ENCODE results near the gene RAB11FIP5.
"Not testable (repeated sequence)": the region's sequence is repeated elsewhere in the genome, so short reads cannot be mapped to it uniquely, and the experiment has no call there.

Gene RAB11FIP5

DNA sequence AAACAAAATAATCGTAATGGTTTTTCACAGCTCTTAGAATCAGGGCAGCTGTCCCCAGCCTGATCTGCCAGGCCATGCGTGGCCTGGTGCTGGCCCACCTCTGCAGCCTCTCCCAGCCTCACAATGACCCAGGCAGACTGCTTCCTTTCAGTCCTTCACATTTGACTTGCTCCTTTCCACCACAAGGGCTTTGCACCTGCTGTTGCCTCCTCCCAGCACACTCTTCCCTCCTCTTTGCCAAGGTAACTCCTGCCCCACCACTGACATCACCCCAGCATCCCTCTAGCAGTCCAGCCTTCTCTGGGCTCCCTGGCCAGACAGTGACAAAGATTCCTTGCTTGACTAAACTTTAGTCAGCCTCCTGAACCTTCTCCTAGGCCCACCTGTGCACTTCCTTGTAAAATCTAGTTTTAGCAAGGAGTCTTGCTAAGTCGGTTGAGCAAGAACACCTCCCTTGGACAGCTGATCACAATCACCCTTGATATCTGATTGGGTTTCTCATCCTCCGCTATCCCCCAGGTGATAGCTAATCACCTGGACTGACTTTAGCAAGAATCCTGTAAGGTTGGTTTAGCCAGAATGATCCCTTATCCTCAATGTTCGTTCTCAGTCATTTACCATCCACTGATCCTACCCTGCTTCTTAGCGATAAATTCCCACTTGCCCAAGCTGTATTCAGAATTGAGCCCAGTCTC lies 16.2 kb upstream of the RAB11FIP5 start:
- Histone ChIP-seq H3K79me2 (ENCODE audit: control insufficient read depth, insufficient read depth, low read length, unreplicated experiment) (no peaks in the 10 kb centered on the region), H3K36me3 (ENCODE audit: insufficient read depth, low read length) (no peaks in the 10 kb centered on the region), H3K4me1 (ENCODE audit: control insufficient read depth, insufficient read depth, low read length, unreplicated experiment) (peaks cover 6% of the 10 kb centered on the region)

DNA sequence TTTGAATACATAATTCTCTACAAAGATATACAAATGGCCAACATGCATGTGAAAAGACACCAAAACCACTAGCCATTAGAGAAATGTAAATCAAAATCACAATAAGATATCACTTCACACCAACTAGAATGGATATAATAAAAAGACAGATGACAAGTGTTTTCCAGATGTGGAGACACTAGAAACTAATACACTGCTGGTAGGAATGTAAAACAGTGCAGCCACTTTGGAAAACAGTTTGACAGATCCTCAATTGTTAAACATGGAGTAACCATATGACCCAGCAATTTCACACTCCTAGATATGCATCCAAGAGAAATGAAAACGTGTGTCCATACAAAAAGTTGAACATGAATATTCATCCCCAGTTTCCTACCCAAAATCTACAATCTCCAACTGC lies 9.8 kb upstream of the RAB11FIP5 start:
- no peak overlapping the region for H3K27ac ChIP-seq (ENCODE audit: low read depth, low read length)

More for the DNA sequence above, 16.2 kb upstream of the RAB11FIP5 start:
- Histone ChIP-seq H3K27me3 (ENCODE audit: insufficient read depth, low read length) (no peaks in the 10 kb centered on the region), H2AFZ (ENCODE audit: low read length, unreplicated experiment) (no peak overlapping the region), H3K4me3 (ENCODE audit: low read depth, low read length) (no peak overlapping the region), H3K27ac (ENCODE audit: low read depth, low read length) (no peak overlapping the region)

DNA sequence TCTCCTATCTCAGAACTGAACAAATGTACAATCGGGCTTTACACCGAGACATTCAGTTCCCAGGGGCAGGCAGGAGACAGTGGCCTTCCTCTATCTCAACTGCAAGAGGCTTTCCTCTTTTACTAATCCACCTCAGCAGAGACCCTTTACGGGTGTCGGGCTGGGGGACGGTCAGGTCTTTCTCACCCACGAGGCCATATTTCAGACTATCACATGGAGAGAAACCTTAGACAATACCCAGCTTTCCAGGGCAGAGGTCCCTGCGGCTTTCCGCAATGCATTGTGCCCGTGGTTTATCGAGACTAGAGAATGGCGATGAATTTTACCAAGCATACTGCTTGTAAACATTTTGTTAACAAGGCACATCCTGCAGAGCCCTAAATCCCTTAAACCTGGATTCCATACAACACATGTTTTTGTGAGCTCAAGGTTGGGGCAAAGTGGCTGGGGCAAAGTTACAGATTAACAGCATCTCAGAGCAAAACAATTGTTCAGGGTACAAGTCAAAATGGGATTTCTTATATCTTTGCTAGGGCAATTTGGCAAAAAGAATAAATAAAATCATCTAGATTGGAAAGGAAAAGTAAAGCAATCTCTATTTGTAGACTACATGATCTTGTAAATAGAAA lies 7.0 kb upstream of the RAB11FIP5 start:
- H3K4me1 ChIP-seq (ENCODE audit: control insufficient read depth, insufficient read depth, low read length, unreplicated experiment): peaks cover 10% of the 10 kb centered on the region
- not testable (repeated sequence) for H3K27ac ChIP-seq (ENCODE audit: low read depth, low read length); H2AFZ ChIP-seq (ENCODE audit: low read length, unreplicated experiment); H3K36me3 ChIP-seq (ENCODE audit: insufficient read depth, low read length); H3K79me2 ChIP-seq (ENCODE audit: control insufficient read depth, insufficient read depth, low read length, unreplicated experiment); H3K4me3 ChIP-seq (ENCODE audit: low read depth, low read length); H3K27me3 ChIP-seq (ENCODE audit: insufficient read depth, low read length)

More for the DNA sequence above, 9.8 kb upstream of the RAB11FIP5 start:
- Histone ChIP-seq H3K36me3 (ENCODE audit: insufficient read depth, low read length) (no peaks in the 10 kb centered on the region), H2AFZ (ENCODE audit: low read length, unreplicated experiment) (no peak overlapping the region), H3K27me3 (ENCODE audit: insufficient read depth, low read length) (0 out of 2 replicates have a peak, but pooled peaks cover 5% of the 10 kb centered on the region), H3K4me3 (ENCODE audit: low read depth, low read length) (no peak overlapping the region), H3K4me1 (ENCODE audit: control insufficient read depth, insufficient read depth, low read length, unreplicated experiment) (peaks cover 2% of the 10 kb centered on the region), H3K79me2 (ENCODE audit: control insufficient read depth, insufficient read depth, low read length, unreplicated experiment) (no peaks in the 10 kb centered on the region)

DNA sequence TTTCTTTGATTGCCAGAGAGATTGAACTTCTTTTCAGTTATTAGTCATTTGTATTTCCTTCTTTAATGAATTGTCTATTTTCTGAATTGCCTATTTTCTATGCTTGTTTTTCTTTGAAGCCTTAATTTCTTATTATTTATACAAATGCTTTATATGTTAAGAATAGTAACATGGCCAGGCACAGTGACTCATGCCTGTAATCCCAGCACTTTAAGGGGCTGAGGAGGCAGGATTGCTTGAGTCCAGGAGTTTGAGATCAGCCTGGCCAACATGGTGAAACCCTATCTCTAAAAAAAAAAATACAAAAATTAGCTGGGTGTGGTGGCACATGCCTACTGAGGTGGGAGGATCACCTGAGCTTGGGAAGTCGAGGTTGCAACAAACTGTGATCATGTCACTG lies 4.7 kb upstream of the RAB11FIP5 start:
- Histone ChIP-seq H3K27me3 (ENCODE audit: insufficient read depth, low read length) (no peaks in the 10 kb centered on the region), H3K4me1 (ENCODE audit: control insufficient read depth, insufficient read depth, low read length, unreplicated experiment) (peaks cover 16% of the 10 kb centered on the region), H2AFZ (ENCODE audit: low read length, unreplicated experiment) (no peak overlapping the region), H3K4me3 (ENCODE audit: low read depth, low read length) (no peak overlapping the region), H3K79me2 (ENCODE audit: control insufficient read depth, insufficient read depth, low read length, unreplicated experiment) (peaks cover 2% of the 10 kb centered on the region), H3K27ac (ENCODE audit: low read depth, low read length) (no peak overlapping the region), H3K36me3 (ENCODE audit: insufficient read depth, low read length) (no peaks in the 10 kb centered on the region)

DNA sequence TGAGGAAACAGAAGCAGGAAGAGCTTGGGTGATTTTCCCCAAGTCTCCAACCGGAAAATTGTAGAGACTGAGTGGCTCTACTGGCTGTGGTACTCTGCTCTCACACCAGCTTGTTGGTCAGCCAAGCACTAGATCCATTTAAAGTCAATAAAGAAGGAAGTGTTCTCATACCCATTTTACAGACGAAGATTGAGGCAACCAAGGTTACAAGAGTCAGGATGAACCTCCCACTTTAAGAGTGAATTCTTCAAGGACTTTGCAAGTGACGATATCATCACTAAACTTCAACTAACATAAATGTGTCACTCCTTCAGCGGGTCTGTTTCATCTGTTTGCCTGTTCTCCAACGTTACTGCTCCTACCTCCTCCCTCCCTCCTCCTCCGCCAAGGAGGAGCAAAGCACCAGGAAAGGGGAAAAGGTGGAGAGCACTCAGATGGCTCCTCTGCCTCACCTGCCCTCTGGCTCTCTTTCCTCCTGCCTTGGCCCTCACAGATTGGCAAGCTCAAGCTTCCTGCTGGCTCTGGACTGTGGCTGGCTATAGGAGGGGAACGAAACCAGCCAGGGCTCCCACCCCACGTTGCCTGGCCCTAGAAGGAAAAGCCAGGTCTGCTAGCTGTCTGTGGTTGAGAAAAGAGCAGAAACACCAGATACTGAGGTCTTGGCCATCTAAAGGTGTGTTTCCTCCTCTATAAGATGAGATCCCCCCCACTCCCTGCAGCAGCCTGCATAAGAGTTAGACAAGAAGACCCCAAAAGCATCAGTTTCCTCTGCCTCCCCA lies 3.6 kb upstream of the RAB11FIP5 start:
- Histone ChIP-seq H3K4me1 (ENCODE audit: control insufficient read depth, insufficient read depth, low read length, unreplicated experiment) (peaks cover 16% of the 10 kb centered on the region), H3K27ac (ENCODE audit: low read depth, low read length) (no peak overlapping the region), H2AFZ (ENCODE audit: low read length, unreplicated experiment) (no peak overlapping the region), H3K27me3 (ENCODE audit: insufficient read depth, low read length) (no peaks in the 10 kb centered on the region), H3K79me2 (ENCODE audit: control insufficient read depth, insufficient read depth, low read length, unreplicated experiment) (peaks cover 12% of the 10 kb centered on the region), H3K4me3 (ENCODE audit: low read depth, low read length) (no peak overlapping the region), H3K36me3 (ENCODE audit: insufficient read depth, low read length) (no peaks in the 10 kb centered on the region)

DNA sequence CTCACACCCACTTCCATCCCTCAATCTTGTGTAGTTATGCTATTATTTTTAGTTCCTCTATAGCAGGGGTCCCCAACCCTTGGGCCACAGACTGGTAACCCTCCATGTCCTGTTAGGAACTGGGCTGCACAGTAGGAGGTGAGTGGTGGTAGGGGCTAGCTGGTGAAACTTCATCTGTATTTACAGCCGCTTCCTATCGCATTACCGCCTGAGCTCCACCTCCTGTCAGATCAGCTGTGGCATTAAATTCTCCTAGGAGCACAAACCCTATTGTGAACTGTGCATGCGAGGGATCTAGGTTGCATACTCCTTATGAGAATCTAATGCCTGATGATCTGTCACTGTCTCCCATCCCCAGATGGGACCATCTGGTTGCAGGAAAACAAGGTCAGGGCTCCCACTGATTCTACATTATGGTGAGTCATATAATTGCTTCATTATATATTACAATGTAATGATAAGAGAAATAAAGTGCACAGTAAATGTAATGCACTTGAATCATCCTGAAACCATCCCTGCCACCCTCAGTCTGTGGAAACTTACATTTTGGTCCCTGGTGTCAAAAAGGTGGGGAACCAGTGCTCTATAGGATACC lies 1.6 kb upstream of the RAB11FIP5 start:
- Histone ChIP-seq H3K4me3 (ENCODE audit: low read depth, low read length) (peak overlapping the region; percentile 15; the same call in 1 of the 2 replicates), H3K79me2 (ENCODE audit: control insufficient read depth, insufficient read depth, low read length, unreplicated experiment) (peaks cover 32% of the 10 kb centered on the region), H3K36me3 (ENCODE audit: insufficient read depth, low read length) (no peaks in the 10 kb centered on the region), H2AFZ (ENCODE audit: low read length, unreplicated experiment) (no peak overlapping the region), H3K27me3 (ENCODE audit: insufficient read depth, low read length) (no peaks in the 10 kb centered on the region), H3K4me1 (ENCODE audit: control insufficient read depth, insufficient read depth, low read length, unreplicated experiment) (peaks cover 28% of the 10 kb centered on the region), H3K27ac (ENCODE audit: low read depth, low read length) (peak overlapping the region; percentile 88)

DNA sequence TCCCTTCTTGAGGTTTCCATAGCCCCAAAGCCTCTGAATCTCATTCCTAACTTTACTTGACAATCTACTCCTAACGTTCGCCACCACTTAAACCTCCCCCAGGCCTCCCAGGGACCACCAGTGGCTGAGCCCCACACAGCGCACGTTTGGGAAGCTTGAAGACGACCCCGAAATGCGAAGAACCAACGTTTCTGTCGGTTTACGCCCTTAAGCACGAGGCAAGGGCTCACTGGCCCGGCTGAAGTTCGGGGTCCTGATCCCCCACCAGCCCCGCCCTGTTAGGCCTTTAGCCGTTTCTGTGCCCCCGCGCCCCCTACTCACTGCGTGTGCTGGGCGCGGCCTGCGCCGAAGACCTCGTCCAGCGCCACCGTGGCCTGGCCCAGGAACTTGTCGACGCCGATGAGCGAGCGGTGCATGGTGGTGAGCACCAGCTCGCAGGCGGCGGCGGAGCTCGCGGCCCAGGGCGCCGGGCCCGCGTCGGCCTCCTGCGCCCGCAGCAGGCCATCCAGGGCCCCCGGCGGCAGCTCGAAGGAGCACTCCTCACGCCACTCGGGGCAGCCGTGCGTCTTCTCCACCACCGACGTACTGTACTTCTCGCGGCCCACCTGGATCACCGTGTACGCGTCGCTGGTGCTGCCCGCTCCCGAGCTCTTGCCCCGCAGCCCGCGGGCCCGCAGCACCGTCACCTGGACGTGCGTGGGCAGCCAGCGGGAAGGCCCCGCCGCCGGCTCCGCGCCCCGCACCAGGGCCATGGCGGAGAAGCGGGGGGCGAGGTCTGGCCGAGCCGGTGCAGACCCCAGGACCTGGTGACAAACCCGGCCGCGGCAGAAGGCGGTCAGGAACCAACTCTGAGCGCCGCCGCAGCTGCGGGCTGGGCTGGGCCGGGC lies 479 bp downstream of the RAB11FIP5 start:
- Histone ChIP-seq H3K79me2 (ENCODE audit: control insufficient read depth, insufficient read depth, low read length, unreplicated experiment) (peaks cover 53% of the 10 kb centered on the region), H3K27me3 (ENCODE audit: insufficient read depth, low read length) (no peaks in the 10 kb centered on the region), H3K4me1 (ENCODE audit: control insufficient read depth, insufficient read depth, low read length, unreplicated experiment) (peaks cover 33% of the 10 kb centered on the region), H3K4me3 (ENCODE audit: low read depth, low read length) (peak overlapping the region; percentile 96), H3K36me3 (ENCODE audit: insufficient read depth, low read length) (no peaks in the 10 kb centered on the region), H3K27ac (ENCODE audit: low read depth, low read length) (peak overlapping the region; percentile 80), H2AFZ (ENCODE audit: low read length, unreplicated experiment) (peak overlapping the region; percentile 55)

DNA sequence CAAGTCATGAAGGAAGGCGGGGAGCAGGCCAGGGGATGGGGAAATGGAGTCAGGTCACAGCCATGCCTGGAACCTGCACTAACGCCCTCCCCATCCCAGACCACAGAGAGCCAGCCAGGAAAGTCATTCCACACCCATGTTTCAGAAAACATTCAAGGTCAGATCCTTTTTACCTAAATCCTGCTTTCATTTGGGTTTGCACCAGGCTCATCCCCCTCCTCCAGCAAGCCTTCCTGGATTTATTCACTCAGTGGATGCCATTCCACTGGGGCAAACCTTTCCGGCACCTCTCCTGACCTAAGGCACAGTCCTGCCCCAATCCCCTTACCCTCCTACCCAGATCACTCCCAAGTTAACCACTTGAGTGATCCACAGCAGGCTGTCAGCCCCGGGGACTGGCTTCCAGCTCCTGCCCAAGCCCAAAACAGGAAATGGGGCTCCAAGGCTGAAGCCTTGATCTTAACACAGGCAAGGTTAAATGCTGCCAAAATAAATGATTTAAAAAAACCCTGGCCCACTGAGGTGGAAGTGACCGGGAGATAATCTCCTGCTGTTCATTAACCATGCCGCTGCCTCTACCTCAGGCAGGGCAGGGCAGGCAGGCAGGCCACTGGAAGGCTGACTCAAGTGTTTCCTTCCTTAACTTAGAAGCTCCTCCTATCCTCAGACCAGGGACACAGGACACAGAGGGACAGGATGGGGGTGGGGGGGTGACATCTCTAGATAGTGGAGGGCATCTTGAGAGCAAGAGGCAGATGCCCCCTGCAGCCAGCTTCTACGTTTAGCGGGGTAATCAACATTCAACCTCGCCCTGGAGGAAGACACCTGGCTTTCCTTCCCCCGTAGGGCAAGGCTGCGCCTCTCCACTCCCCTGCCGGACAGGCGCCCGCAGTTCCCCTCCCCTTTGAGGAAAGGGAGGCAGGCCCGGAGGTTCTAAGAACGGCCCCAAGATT lies 1.4 kb downstream of the RAB11FIP5 start:
- Histone ChIP-seq H3K79me2 (ENCODE audit: control insufficient read depth, insufficient read depth, low read length, unreplicated experiment) (peaks cover 63% of the 10 kb centered on the region), H2AFZ (ENCODE audit: low read length, unreplicated experiment) (peak overlapping the region; percentile 55), H3K27ac (ENCODE audit: low read depth, low read length) (peak overlapping the region; percentile 80), H3K4me3 (ENCODE audit: low read depth, low read length) (peak overlapping the region; percentile 96), H3K36me3 (ENCODE audit: insufficient read depth, low read length) (no peaks in the 10 kb centered on the region), H3K27me3 (ENCODE audit: insufficient read depth, low read length) (no peaks in the 10 kb centered on the region), H3K4me1 (ENCODE audit: control insufficient read depth, insufficient read depth, low read length, unreplicated experiment) (peaks cover 40% of the 10 kb centered on the region)
